ENCODE results near the gene DCDC1.

Gene DCDC1, protein sequence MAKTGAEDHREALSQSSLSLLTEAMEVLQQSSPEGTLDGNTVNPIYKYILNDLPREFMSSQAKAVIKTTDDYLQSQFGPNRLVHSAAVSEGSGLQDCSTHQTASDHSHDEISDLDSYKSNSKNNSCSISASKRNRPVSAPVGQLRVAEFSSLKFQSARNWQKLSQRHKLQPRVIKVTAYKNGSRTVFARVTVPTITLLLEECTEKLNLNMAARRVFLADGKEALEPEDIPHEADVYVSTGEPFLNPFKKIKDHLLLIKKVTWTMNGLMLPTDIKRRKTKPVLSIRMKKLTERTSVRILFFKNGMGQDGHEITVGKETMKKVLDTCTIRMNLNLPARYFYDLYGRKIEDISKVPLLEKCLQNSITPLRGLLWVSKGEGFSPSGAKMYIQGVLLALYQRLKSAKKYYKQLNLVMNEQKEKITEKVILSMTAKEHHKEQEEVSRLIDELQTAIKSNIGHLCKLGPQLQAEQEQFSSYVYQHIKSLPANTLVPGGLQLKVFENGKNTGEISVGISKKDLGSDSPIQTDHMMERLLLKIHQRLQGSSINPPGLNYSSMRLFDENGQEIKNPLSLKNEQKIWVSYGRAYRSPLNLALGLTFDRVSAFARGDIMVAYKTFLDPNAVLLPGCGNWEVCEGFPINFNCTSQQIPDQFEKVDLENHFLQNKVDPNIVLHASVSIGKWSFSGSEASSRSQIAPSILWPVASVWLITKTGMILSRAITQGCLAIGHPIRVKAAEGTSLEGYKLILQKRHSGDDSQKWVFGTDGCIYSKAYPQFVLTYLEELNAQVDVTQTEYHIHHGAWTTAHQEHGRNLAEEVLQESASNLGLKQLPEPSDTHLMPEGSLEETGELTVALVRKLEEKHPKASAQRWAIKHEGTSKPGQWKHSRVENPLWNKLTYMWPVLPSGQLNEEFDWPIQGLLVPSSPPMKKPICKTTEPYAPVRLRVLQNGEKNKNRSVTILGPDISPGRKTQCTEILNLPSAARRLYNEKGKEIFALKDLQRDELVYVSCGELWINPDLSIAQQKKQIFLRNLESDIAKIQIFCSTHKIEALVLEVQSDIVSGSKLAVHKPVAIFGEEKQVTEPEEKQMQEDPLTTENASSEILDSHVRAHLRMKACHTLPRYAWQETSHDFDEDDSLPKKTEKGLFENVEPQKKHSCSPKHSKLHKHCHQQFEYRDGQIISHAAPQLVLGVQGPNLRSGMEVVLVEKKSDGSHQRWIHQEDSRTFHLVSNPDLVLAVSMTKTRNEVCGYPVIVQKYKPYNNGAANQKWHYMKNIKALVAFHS (N-terminal part only)

DNA sequence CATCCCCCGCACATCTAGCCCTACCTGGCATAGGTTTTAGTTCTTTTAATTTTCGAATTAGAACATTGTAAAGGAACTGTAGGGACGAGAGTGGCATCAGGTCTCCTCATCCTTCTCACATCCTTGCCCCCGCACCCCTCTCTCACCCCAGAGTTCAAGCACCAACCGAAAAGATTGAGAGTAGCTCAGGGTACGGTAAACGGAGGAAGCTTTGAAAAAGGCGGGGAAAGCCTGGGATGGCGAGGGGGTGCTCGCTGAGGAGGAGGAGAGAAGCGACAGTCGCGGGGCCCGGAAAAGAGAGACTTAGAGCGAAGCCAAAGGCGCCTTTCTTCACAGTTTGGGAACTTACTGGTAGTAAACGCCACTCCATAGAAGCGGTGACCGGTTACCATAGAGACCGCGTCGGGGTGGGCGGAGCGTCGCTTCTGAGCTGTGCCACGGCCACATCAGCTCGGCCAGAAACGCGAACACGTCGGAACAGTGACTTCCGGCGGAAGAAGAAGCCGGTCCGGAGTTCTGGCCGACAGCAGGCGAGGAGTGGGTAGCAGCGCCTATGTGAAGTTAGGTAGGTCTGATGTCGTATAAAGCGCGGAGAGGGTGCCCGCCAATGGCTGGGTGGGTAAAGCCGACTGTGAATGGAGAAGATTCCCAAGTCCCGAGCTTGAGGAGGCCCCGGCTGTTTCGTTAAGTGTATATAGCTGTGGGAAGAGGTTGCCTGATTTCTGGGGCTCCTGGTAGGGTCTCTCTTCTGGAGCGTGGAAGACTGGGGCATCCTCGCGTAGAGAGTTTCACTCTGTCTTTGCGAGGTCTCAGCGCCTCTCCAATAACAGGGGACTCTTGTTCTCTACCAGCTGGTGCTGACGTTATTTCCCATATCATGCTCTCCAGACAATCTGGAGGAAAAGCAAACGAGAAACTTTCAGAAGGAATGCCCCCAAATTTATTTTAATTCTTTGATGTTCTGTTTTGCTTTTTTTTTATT is at the start of gene DCDC1, which contains the start of gene DNAJC24:
Gene DCDC1 (minus strand): TSS at position 392 of the 982 bp plus-strand sequence. CDS start 41,459 bp downstream, outside the sequence.
Gene DNAJC24 (plus strand): TSS at position 513 of the 982 bp plus-strand sequence. CDS start 889 bp downstream, outside the sequence.
- peak; percentile 79 for DNase-seq

DNA sequence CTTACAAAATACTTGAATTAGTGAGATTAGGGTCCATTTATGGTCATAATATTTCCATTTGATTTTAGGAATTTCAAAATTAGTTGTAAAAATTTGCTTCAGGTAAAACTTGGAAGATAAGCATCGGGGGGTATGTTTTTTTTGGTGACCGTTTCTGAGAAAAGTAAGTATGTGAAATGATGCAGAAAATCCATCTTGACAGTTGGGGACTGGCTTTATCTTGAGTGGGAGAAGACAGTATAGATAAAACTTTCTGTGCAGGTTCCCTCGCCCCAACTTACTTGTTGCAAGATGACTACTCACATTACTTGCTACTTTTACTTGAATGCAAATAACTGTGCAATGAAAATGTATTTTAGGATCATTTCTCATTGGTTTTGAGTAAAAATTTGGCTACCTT is 49.6 kb upstream of the DCDC1 start:
- DNase-seq: no peak

DNA sequence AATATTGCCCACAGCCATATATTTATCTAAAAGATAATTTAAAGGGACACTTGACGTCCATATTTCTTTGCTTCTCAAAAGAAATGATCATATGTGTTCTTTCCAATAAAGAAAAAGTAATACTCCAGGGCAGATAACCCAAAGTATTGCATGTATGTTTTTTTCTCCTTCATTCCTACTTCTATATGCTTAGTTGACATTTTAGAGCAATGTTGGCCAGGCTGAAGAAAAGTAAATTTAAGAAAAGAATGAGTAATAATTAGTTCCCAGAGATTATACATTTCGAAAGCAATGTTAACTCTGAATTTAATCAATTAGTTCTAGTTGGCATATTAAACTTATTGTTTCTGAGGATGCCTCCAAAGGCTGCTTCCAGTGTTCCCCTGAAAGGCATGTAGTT is 48.3 kb upstream of the DCDC1 start:
- no peak for DNase-seq

DNA sequence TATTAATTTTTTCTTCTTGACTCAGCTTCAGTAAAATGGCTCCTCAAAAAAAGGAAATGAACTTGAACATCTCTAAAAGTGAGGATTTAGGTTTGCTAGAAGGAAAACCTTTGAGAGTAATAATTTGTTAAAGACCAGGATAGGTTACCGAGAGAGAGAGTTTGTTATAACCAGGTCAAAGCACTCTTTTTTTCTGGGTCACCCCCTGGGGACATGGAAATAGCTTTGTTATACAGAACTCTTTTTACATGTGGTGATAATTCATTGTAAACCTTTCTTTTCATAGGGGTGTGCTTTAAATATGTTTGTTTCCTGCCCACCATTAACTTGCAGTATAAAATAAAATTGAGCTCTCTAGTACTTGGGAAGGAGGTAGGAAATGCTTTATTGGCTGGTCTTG is 47.8 kb upstream of the DCDC1 start:
- DNase-seq: no peak

DNA sequence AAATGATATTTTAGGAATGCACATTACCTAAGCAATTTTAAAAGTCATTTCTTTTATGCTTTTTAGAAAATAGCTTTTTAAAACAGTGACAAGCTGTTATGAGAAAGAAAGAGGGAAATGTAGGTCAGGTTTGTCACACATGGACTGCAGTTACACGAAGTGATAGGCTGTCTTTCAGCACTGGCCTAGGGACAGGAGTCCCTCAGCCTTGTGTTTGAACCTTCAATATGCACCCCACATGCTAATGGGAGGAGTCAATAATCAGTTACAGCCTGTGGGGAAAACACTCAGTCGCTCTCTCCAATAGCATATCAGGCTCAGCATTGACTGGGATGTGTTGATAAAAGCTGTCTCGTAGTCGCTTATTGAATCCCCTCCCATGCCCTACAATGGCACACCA is 45.9 kb upstream of the DCDC1 start:
- DNase-seq: no peak

DNA sequence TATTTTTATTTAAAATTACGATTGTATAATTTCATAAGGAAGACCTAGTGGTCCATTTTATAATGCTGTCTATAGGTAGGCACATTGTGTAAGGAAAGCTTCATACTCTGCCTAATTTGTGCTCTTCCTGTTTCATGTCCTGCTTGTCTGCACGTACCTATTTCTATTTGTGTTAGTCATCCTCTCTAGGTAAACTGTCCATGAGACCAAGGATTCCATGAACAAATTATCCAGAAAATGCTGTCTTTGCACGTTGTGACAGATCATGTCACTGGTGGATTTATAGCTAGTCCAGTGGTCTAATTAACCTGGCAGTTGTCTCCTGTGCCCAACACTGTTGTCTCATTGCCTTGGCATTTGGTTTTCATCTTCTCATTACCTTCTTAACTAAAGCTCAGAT is 44.8 kb upstream of the DCDC1 start:
- no peak for DNase-seq

DNA sequence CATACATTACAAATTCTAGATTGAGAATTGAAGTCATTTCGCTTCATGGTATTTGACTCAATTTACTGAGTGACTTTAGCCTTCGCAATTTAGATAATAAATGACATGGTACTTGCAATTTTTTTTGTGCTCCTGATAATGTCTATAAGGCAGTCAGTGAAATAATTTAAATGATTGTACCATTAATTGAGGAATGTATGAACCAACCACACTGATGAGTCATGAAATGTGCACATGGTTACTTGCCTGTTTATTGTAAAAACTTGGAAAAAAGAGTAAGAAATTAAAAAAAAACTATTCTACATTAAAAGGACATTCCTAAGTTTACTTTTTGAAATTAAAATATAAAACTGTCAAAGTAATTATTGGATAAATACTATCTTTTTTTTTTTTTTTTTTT is 43.4 kb upstream of the DCDC1 start:
- DNase-seq: no peak

DNA sequence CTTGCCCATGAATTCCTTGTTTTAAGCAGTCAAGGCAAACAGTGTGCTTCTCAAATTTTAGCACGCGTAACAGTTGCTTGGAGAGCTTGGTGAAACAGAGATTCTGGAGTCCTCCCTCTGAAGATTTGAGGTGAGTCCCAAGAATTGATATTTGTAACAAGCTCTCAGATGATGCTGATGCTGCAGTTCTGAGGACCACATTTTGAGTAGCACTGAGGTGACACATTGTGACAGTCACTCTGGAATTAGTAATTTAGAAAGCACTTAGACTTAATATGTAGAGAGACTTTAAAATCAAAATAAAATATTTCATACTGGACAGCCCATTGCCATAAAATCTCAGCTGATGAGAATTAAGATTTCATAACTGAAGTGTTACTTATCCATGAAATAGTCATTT is 38.7 kb upstream of the DCDC1 start:
- no peak for DNase-seq

DNA sequence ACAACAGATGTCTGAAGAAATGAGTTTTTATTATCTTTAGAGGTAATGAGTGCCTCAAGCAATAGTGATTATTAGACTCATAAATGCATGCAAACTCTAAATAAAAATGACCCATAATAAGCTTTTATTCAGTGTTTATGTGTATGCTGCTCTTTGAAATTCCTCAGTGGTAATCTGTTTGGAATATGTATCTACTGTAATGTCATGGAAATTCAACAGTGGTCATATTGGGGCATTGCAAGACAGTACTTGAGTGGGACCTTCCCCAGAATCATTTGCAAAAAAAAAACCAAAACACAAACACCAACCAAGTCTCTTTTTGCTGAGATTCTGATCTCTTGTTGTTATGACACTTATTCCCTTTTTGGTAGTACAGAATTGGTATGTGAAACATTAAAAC is 35.1 kb upstream of the DCDC1 start:
- DNase-seq: no peak

DNA sequence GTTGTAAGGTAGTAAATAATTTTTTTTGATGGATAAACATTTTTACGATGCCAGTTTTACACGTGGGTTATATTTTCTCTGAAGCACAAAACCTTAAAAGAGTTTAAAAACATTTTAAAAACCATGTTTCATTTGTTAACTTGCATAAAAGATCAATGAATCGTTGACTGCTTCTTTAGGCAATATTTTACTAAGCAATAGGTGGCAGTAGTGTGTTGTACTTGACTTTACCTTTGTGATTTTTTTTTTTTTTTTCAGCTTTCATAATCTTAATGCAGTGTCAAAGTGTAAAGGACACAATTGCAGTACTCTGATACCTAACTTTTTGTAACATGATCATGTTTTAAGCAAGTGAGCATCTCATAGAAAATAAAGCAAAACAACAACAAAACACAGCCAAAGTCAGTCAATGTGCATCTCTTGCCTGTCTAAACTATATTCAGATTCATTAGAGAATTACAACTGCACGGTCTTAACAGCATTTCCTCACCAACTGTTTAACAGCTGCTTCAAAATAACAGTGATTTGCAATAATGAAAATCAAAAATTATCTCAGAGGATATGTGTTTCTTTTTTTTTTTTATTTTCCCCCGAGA is 27.8 kb upstream of the DCDC1 start:
- no peak for DNase-seq

DNA sequence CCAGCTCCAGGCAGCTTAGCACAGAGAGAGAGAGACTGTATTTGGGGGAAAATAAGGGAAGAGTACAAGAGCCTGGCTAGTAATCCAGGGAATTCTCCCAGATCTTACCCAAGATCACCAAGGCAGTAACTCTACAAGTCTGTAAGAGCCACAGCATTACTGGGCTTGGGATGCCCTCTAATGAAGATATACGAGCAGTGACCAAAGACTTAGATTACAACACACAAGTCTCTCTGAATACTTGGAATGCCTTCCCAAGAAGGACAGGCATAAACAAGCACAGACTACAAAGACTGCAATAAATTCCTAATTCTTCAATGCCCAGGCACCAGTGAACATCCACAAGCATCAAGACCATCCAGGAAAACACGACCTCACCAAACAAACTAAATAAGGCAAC is 17.8 kb upstream of the DCDC1 start:
- no peak for DNase-seq

DNA sequence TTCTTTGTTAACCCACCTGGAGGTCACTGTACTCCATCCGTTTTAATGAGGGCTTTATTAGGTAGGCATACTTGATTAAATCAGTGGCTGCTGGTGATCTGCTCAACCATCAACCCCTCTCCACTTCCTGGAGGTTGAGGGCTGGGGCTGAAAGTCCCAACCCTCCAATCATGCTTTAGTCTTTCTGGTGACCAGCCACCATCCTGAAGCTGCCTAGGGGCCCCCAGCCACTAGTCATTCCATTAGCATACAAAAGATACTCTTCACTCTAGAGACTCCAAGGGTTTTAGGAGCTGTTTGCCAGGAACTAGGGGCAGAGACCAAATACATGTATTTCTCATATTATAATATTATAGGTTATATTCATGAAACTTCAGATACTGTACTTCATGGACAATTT is 13.6 kb upstream of the DCDC1 start:
- DNase-seq: no peak

DNA sequence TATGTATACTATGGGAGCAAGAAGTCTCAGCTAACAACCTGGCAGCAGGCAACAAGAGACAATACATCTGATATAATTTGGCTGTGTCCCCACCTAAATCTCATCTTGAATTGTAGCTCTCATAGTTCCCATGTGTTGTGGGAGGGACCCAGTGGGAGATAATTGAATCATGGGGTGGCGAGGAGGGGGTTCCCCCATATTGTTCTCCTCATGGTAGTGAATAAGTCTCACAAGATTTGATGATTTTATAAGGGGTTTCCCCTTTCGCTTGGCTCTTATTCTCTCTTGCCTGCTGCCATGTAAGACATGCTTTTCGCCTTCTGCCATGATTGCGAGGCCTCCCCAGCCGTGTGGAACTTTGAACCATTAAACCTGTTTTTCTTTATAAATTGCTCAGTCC is 6.3 kb upstream of the DCDC1 start:
- DNase-seq: no peak

DNA sequence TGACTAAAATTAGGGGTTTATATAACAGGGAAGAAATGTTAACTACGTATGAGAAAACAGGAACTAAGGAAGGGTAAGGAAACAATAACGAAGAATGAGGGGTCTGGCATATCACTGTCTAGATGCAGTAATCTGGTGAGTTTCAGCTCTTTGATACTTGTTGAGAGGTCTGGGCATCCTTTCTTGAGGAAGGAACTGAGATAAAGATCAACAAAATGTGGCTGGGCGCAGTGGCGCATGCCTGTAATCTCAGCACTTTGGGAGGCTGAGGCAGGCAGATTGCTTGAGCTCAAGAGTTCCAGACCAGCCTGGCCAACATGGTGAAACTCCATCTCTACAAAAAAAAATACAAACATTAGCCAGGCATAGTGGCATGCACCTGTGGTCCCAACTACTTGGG is 2.7 kb downstream of the DCDC1 start:
- no peak for DNase-seq

DNA sequence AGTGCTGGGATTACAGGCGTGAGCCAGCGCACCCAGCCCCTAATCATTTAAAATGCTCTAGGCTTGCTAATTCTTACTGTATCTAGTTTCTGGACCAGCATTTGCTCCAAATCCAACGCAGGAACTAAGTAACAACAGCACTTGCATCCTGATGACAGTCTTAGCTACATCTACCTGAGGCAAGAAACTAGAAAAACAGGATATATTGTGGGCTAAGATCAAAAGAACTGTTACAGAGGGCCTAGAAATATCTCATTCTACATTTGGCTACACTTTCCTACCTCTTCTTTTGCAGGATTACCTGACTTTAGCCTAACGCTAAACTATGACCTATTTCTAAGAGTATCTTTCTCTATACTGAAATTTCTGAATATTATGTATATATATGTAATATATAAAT is 7.8 kb downstream of the DCDC1 start:
- DNase-seq: no peak

DNA sequence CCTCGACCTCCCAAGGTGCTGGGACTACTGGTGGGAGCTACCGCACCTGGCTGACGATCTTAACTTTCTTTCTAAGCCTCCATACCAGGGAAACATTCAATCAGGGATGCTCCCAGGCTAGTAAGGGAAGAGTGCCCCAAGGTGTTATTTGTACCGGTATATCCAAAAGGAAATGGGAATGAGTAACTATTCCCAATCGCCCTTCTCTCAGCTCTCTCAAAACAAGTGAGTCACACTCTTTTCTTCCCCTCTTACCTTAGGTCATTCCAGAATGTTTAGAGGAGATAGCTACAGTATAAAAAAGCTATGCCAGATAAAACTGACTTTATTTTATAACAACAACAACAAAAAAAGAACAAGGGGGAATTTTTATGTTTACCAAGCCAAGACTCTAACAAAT is 13.7 kb downstream of the DCDC1 start:
- no peak for DNase-seq

DNA sequence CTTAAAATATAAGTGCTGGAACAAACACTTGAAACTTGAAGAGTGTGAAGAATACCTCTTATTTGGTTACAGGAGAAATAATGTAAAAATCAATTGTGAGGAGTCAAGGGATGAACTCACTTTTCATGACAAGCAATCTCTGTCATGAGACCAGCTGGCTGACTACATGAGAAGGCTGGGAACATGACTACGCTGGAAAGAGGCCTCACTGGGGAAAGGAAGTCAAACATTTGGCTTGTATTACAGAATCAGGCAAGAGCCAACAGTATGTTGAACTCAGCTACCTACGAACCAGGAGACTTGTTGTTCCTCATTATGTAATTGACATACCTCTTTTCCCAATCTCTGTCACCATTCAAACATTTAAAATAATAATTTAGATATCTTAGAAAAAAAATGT is 14.4 kb downstream of the DCDC1 start:
- no peak for DNase-seq

DNA sequence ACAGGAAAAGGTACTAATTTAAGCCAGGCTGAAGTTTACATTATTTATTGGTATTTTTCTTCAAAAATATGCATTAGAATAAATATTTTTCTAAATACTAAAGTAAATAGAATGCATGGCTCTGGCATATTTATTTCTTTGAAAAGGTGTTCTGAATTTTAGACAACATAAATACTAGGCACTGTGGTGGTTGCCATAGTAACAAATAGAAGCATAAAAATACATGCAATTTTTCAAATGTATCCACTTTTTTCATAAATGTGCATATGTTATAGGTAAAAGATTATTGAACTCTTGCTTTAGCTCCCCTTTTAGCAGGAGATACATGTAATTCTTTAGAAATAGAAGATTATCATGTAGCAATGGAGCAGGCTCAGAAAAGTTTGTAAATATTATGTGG is 18.4 kb downstream of the DCDC1 start:
- no peak for DNase-seq

DNA sequence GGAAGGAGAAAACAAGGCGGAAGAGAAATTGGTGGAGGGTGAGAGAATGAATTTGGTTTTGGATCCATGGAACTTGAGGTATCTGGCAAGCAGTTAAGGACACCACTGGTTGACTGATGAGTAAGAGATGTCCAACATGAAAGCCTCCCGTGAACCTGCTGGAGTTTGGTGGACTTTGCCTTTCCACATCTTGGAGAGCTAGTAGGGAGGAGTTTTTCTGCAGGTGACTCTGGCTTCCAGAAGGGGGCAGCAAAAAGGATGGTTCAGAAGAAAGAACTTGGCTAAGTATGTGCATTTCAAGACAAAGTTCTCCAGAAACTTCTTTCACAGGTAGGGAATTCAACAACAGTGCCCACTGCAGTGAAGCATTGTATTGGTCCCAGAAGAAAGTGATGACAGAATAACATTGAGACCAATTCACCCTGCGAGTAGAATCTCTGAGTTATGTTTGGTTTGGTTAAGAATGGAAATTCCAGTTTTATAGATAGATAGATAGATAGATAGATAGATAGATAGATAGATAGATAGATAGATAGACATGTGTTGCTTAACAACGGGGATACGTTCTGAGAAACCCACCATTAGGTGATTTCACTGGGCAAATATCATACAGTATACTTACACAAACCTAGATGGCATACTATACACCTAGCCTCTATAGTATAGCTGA is 28.5 kb downstream of the DCDC1 start:
- DNase-seq: no peak

DNA sequence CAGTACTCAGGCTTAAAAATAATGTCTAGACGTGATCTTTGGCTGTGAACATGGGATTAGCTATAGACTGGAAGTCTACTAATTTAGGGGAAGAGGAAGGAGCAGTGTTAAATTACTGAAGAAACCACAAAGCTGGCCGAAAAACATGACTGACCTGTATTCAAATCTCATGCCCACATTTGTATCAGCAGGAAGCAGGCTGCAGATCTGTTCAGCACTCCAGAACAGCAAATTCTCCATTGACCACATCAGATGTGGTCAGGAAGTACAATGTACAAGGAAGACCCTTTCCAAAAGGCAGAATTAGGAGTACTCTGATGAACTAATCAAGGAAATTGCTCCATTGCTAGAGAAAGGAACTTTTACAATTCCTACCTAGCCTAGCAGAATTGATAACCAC is 31.7 kb downstream of the DCDC1 start:
- DNase-seq: no peak

DNA sequence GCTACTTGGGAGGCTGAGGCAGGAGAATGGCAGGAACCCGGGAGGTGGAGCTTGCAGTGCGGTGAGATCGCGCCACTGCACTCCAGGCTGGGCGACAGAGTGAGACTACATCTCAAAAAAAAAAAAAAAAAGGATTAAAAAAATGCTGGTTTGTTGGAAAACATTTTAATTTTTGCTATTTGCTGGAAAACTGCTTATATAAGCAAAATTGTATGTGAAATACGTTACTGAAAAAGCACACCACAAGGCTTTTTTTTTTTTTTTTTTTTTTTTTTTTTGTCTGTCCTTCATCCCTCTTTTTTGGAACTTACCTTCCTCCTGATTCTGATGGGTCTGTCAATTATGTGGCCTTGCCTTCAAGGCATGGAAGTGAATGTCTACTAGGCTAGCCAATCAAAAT is 40.8 kb downstream of the DCDC1 start:
- no peak for DNase-seq

All from NCI-H1417 treated with DMSO at 0.1 percent for 48 hours (cell line).